ENCODE data around the gene SVOPL. TPM values are rescaled to one million over a fixed set of nuclear protein-coding genes. Genes with fewer than 3 reads are reported as not detected.

SVOPL gene
- total and polyA plus RNA-seq, 10 of the 15 experiments (the other 5 are each of a cell fraction or from before 2014, with no cell fraction given): 0.15 TPM; not detected in 9

- intact Hi-C loops (cut with micrococcal nuclease; ENCODE audit: unreplicated experiment) (loop anchor here (10.0 kb wide), 1 partner anchor 381 kb away; no protein-coding TSS in a partner anchor), in situ Hi-C loops (cut with MboI) (no loop called here)
- H4K20me1 ChIP-seq (ENCODE audit: control insufficient read depth, insufficient read depth): no peaks in the 10 kb centered on the region
- no peaks in the 10 kb centered on the region for H3K79me2 ChIP-seq (ENCODE audit: control insufficient read depth, insufficient read depth, low read length)
- no peak overlapping the region for H3K4me3 ChIP-seq
- no peak overlapping the region for H2AFZ ChIP-seq (ENCODE audit: control insufficient read depth, low read depth, low read length)
- peaks cover 9% of the 10 kb centered on the region for H3K4me1 ChIP-seq (ENCODE audit: control insufficient read depth, insufficient read depth, low read length)
- no peak overlapping the region for H3K4me2 ChIP-seq (ENCODE audit: control insufficient read depth, insufficient read depth)
- no peak overlapping the region for H3K27ac ChIP-seq (ENCODE audit: control insufficient read depth, insufficient read depth)
- ATAC-seq (no peak), DNase-seq (ENCODE audit: low read depth, low spot score) (no peak), FAIRE-seq (no peak)
- CTCF ChIA-PET: no interaction called here
- RAD21 ChIA-PET (ENCODE audit: unreplicated experiment): no interaction called here
- no peaks in the 10 kb centered on the region; the same call in 2 of the 3 replicates for H3K9me3 ChIP-seq (replicated peaks; ENCODE audit: control insufficient read depth, insufficient read depth, low read length)
- POLR2A ChIA-PET: no interaction called here
- no peak overlapping the region for H3K9ac ChIP-seq (ENCODE audit: control insufficient read depth, insufficient read depth, low read length)
- H3K36me3 ChIP-seq (ENCODE audit: control insufficient read depth in 2 of 2, insufficient read depth in 2 of 2, low read length in 1 of 2): peaks cover 0 to 13% of the 10 kb centered on the region in 2 experiments; a peak in 3 of 4 replicates
- WGBS (ENCODE audit: insufficient coverage, insufficient replicate concordance, low lambda C conversion rate, missing lambda C conversion rate): 98% methylated on average over 5 of the region's 5 CpGs
- H3K27me3 ChIP-seq (replicated peaks in 1 of 2; ENCODE audit: control insufficient read depth in 2 of 2, insufficient read depth in 2 of 2, low read length in 1 of 2): no peaks in the 10 kb centered on the region
- BruUV-seq (replicated peaks): no TSS peak
- TF ChIP-seq CHD2 (IDR thresholded peaks at IDR 0.05; ENCODE audit: borderline replicate concordance, low read depth, low read length): no peak
- SMC1A ChIA-PET (ENCODE audit: uncharacterized antibody, unreplicated experiment): interaction anchor here (0.7 to 1.5 kb wide), 2 partner anchors 8 to 18 kb away, joined by 3 to 4 read pairs; no protein-coding TSS in a partner anchor
These were observed 155.0 kb downstream of the SVOPL start for GRCh38 chr7:138546064-138546619.

GRCh38 chr7:138545123-138545522 is 156.0 kb downstream of the SVOPL start:
- Histone ChIP-seq H3K9ac (ENCODE audit: control insufficient read depth, insufficient read depth, low read length) (no peak overlapping the region), H3K4me3 (no peak overlapping the region), H4K20me1 (ENCODE audit: control insufficient read depth, insufficient read depth) (no peaks in the 10 kb centered on the region), H3K27ac (ENCODE audit: control insufficient read depth, insufficient read depth) (no peak overlapping the region), H3K36me3 (ENCODE audit: control insufficient read depth in 2 of 2, insufficient read depth in 2 of 2, low read length in 1 of 2) (peaks cover 0 to 13% of the 10 kb centered on the region in 2 experiments; a peak in 3 of 4 replicates), H3K4me2 (ENCODE audit: control insufficient read depth, insufficient read depth) (no peak overlapping the region), H3K9me3 (replicated peaks; ENCODE audit: control insufficient read depth, insufficient read depth, low read length) (no peaks in the 10 kb centered on the region; the same call in 2 of the 3 replicates), H3K27me3 (replicated peaks in 1 of 2; ENCODE audit: control insufficient read depth in 2 of 2, insufficient read depth in 2 of 2, low read length in 1 of 2) (no peaks in the 10 kb centered on the region), H2AFZ (ENCODE audit: control insufficient read depth, low read depth, low read length) (no peak overlapping the region), H3K79me2 (ENCODE audit: control insufficient read depth, insufficient read depth, low read length) (no peaks in the 10 kb centered on the region), H3K4me1 (ENCODE audit: control insufficient read depth, insufficient read depth, low read length) (peaks cover 9% of the 10 kb centered on the region)
- SMC1A ChIA-PET (ENCODE audit: uncharacterized antibody, unreplicated experiment): no interaction called here
- WGBS (ENCODE audit: insufficient coverage, insufficient replicate concordance, low lambda C conversion rate, missing lambda C conversion rate): 81% methylated on average over 6 of the region's 6 CpGs
- CTCF ChIA-PET: interaction anchor here (1.2 kb wide), 1 partner anchor 384 kb away, joined by 3 read pairs; no protein-coding TSS in a partner anchor
- DNase-seq (ENCODE audit: low read depth, low spot score) (no peak), ATAC-seq (no peak), FAIRE-seq (no peak)
- intact Hi-C loops (cut with micrococcal nuclease; ENCODE audit: unreplicated experiment): loop anchor here (10.0 kb wide), 1 partner anchor 380 kb away; no protein-coding TSS in a partner anchor
- BruUV-seq (replicated peaks): no TSS peak
- POLR2A ChIA-PET: no interaction called here
- in situ Hi-C loops (cut with MboI): no loop called here
- RAD21 ChIA-PET (ENCODE audit: unreplicated experiment): no interaction called here
- TF ChIP-seq RAD21 (IDR thresholded peaks at IDR 0.05; ENCODE audit: insufficient read depth, low read depth, low read length) (no peak), HDGF (IDR thresholded peaks at IDR 0.05) (no peak)

Small RNA genes lying within 50 kb of the gene (small RNA-seq; reads per million reads assigned to genes)
- gene RF00561: not detected

Other genes with a start within 250 kb of the SVOPL start
- 13.6 and 14.3 TPM in 2 replicates for gene TRIM24, start 241.1 kb downstream of the SVOPL start, total RNA-seq (2014; rRNA removed)
- 12.0 and 13.6 TPM in 2 replicates for gene TRIM24, start 241.1 kb downstream of the SVOPL start, total RNA-seq (2014; rRNA removed; fragmentation: Illumina TruSeq; extraction: Trizol)
- gene TRIM24, start 241.1 kb downstream of the SVOPL start, total RNA-seq (2021): 17.1 and 17.8 TPM in 2 replicates
- gene TRIM24, start 241.1 kb downstream of the SVOPL start, polyA plus RNA-seq (2011; rRNA removed): 23.5 and 24.1 TPM in 2 replicates
- 19.7 and 24.5 TPM in 2 replicates for gene TRIM24, start 241.1 kb downstream of the SVOPL start, polyA plus RNA-seq (2014; fragmentation: Illumina TruSeq; extraction: Trizol)
- gene TRIM24, start 241.1 kb downstream of the SVOPL start, polyA plus RNA-seq (2014; fragmentation: Nextera tagmentation; extraction: Ambion mirVana): 1 to 10 TPM; 4.6 to 5.4 TPM
- gene TRIM24, start 241.1 kb downstream of the SVOPL start, polyA plus RNA-seq (2014; rRNA removed): 9.7 and 11.3 TPM in 2 replicates
- 10 to 100 TPM; 11.2 to 15.5 TPM for gene TRIM24, start 241.1 kb downstream of the SVOPL start, polyA plus RNA-seq (2016; fragmentation: Nextera tagmentation; extraction: Ambion mirVana)
- gene TMEM213, start 96.6 kb upstream of the SVOPL start, total RNA-seq (2014; rRNA removed): not detected in 2 replicates
- not detected in 2 replicates for gene TMEM213, start 96.6 kb upstream of the SVOPL start, total RNA-seq (2014; rRNA removed; fragmentation: Illumina TruSeq; extraction: Trizol)
- not detected in 2 replicates for gene TMEM213, start 96.6 kb upstream of the SVOPL start, total RNA-seq (2021)
- gene TMEM213, start 96.6 kb upstream of the SVOPL start, polyA plus RNA-seq (2011; rRNA removed): not detected in 2 replicates
- not detected in 2 replicates for gene TMEM213, start 96.6 kb upstream of the SVOPL start, polyA plus RNA-seq (2014; fragmentation: Illumina TruSeq; extraction: Trizol)
- not detected for gene TMEM213, start 96.6 kb upstream of the SVOPL start, polyA plus RNA-seq (2014; fragmentation: Nextera tagmentation; extraction: Ambion mirVana)
- not detected in 2 replicates for gene TMEM213, start 96.6 kb upstream of the SVOPL start, polyA plus RNA-seq (2014; rRNA removed)
- gene TMEM213, start 96.6 kb upstream of the SVOPL start, polyA plus RNA-seq (2016; fragmentation: Nextera tagmentation; extraction: Ambion mirVana): not detected
- not detected in 2 replicates for gene ATP6V0A4, start 96.8 kb upstream of the SVOPL start, total RNA-seq (2014; rRNA removed)
- gene ATP6V0A4, start 96.8 kb upstream of the SVOPL start, total RNA-seq (2014; rRNA removed; fragmentation: Illumina TruSeq; extraction: Trizol): not detected in 2 replicates
- not detected in 2 replicates for gene ATP6V0A4, start 96.8 kb upstream of the SVOPL start, total RNA-seq (2021)
- not detected in 2 replicates for gene ATP6V0A4, start 96.8 kb upstream of the SVOPL start, polyA plus RNA-seq (2011; rRNA removed)
- not detected in 2 replicates for gene ATP6V0A4, start 96.8 kb upstream of the SVOPL start, polyA plus RNA-seq (2014; fragmentation: Illumina TruSeq; extraction: Trizol)
- not detected for gene ATP6V0A4, start 96.8 kb upstream of the SVOPL start, polyA plus RNA-seq (2014; fragmentation: Nextera tagmentation; extraction: Ambion mirVana)
- not detected in 2 replicates for gene ATP6V0A4, start 96.8 kb upstream of the SVOPL start, polyA plus RNA-seq (2014; rRNA removed)
- gene ATP6V0A4, start 96.8 kb upstream of the SVOPL start, polyA plus RNA-seq (2016; fragmentation: Nextera tagmentation; extraction: Ambion mirVana): not detected